GM12865 (cell line): ENCODE results near the gene ZBTB42.

Source experiments
- DNase-seq: peaks from one replicate; pipeline ENCODE4 v3.0.0; 2010; ENCODE audit warnings: low read depth
- H3K4me3 ChIP-seq: 2 replicates; pipeline ENCODE4 v1.5.1; 2011; ENCODE audit warnings: mild to moderate bottlenecking, low read depth, low read length, control low read depth
- TF ChIP-seq, protein P1 (sequence below): IDR thresholded peaks from 2 replicates; pipeline ENCODE4 v1.5.1; 2011; ENCODE audit warnings: low read length, control low read depth, low read depth, inconsistent platforms; ENCODE audit not compliant: insufficient read depth; ENCODE audit errors: missing control alignments

Gene ZBTB42

DNA sequence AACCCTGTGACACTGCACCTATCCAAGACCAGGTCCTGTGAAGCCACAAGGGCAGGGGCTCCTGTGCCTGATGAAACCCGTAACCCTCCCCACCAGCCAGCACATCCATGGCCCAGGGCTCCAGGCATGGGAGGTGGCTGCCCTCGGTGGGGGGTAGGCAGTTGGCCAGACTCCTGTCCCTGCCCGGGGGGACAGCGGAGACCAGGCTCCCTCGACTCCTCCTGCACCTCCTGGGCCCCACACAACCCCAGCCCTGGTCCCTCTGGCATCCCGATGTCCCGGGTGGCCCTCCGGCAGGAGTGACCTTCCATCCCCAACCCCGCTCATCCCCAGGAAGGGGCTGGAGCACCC is 16.7 kb upstream of the ZBTB42 start:
- no peak for DNase-seq
- TF ChIP-seq, protein P1, sequence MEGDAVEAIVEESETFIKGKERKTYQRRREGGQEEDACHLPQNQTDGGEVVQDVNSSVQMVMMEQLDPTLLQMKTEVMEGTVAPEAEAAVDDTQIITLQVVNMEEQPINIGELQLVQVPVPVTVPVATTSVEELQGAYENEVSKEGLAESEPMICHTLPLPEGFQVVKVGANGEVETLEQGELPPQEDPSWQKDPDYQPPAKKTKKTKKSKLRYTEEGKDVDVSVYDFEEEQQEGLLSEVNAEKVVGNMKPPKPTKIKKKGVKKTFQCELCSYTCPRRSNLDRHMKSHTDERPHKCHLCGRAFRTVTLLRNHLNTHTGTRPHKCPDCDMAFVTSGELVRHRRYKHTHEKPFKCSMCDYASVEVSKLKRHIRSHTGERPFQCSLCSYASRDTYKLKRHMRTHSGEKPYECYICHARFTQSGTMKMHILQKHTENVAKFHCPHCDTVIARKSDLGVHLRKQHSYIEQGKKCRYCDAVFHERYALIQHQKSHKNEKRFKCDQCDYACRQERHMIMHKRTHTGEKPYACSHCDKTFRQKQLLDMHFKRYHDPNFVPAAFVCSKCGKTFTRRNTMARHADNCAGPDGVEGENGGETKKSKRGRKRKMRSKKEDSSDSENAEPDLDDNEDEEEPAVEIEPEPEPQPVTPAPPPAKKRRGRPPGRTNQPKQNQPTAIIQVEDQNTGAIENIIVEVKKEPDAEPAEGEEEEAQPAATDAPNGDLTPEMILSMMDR, result no peak
- no peak overlapping the region for H3K4me3 ChIP-seq

DNA sequence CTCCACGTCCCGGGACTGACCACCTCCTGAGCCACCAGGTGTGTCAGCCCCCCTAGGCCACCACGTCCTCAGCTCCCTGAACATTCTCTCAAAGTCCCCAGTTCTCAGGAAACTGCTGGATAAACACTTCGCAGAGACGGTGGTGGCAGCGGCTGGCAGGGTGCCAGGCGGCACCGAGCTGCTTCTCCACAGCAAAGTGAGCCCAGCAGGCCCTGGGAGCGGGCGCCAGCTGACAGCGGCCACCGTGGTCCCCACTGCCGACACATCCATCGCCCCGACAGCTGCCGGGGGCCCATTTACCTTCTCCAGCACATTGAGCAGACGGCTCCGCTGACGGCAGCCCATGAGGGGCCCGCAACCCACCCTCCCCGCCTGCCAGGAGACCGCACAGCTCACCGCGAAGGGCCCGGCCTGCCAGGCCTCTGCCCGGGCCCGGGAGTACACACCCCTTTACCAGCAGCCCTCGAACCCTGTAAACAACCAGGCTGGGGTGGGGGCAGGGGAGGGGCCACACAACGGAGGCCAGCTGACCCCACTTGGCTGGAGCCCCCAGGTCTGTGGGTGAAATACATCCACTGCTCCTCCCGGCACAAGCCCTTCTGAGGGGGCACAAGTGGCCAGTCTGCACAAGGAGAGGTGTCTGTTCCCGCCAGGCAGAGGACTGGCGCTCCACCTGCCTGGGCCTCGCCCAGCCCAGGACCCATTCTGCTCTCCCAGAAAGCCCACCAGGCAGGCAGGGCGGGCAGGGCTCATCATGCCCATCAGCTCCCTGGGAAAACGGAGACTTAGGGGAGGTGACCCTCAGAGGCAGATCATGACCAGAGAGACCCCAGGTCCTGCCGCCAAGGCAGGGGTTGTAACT is 15.8 kb upstream of the ZBTB42 start:
- DNase-seq, result no peak
- TF ChIP-seq, protein P1, result no peak
- no peak overlapping the region for H3K4me3 ChIP-seq

DNA sequence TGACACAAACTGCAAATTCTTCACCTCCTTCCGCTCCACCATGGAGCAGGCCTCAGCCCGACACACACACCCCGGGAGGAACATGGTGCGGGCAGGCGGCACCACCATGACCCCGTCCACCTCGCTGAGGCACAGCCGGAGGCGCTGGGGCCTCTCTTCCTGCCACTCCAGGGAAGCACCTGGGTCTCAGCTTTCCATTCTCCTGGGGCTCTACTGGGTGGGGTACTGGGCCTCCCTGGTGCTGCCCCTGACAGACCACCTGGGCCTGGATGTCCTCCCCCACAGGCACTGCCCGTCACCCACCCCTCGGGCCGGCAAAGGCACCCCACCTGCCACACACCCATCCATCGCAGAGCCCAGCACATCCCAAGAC is 15.2 kb upstream of the ZBTB42 start:
- H3K4me3 ChIP-seq, result no peak overlapping the region
- DNase-seq, result no peak
- TF ChIP-seq, protein P1, result no peak

DNA sequence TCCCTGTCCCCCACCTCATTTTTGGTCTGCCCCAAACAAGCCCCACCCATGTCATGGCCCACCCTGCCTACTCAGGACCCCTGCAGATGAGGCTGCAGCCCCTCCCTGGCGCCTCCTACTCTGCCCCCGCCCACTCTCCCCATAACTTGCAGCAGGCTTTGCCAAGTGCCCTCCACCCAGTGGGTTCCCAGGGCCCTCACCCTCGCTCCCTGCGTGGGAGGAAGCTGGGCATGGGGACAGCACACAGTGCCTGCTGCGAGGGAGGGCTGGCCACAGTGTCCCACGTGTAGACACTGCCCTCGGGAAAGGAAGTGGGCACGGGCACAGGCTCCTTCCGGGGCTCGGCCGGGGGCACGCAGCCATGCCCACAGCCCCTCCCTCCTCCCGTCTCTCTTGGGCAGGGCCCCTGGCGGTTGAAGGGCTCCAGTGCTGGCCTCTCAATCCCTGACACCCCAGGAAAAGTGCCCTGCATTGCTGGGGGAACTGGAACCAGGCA is 14.8 kb upstream of the ZBTB42 start:
- no peak for DNase-seq
- no peak overlapping the region for H3K4me3 ChIP-seq
- TF ChIP-seq, protein P1, result no peak

DNA sequence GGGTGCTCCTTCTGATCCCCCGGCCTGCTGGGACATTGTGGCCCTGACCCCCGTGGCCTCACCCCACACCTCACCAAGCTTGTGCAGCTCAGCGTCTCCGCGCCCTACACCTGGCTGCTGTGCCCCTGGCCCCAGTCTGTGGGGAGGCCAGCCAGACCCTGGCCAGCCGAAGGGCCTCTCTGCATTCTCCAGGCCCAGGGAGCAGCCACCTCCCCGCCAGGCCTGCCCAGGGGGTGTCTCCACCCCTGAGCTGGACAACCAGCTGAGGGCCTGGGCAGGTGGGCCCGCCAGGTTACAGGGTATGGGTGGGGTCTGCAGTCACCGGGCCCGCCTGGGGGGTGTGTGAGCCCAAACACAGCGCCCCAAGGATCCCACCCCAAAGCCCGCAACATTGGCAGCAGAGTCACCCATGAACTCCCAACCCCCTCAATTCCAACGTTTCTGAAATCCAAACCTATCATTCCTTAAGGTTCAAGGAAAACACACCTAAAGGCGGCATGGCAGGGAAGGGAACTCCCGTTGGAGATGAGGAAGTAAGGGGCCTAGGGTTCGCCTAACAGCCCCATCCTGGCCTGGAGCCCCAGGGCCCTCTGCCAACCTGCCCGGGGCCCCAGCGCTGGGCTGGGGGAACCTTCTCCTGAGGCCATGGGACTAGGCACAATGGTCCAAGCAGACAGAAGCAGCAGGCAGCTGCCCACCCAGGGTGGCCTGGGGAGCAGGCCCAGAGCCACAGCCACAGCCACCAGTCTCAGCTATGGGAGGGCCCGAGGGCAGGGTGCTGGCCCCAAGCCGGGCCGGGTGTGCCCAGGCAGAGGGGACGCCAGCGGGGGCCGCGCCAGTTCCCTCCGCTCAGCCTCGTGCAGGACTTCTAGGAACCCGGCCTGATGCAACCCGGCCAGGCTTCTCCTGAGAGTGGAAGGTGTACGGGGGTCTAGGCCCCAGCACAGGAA is 13.9 kb upstream of the ZBTB42 start:
- no peak overlapping the region for H3K4me3 ChIP-seq
- DNase-seq, result no peak
- TF ChIP-seq, protein P1, result no peak

DNA sequence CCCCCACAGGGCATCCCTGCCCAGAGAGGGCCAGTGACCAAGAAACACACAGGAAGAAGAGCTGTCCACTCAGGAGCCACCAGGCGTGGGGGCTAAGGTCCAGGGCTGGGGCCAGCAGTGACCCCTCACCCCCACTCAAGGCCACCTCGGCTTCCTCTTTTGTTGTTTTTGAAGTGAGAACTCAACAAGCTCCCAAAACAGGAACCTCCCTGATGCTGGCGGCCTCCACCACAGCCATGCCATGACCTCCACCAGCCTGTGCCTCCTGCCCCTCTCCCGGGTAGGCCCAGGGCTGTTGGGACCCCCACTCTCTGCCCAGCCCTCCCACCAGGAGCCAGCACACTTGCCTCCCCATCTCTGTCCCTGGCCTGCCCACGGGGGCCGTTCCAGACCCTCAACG is 13.2 kb upstream of the ZBTB42 start:
- no peak overlapping the region for H3K4me3 ChIP-seq
- no peak for DNase-seq
- TF ChIP-seq, protein P1, result no peak
